HG03039 (cell line): ENCODE results near the gene RHOT1.
"Not testable (repeated sequence)": the region's sequence is repeated elsewhere in the genome, so short reads cannot be mapped to it uniquely, and the experiment has no call there.

Source experiments
- ATAC-seq: cut with Tn5 transposase; IDR thresholded peaks from one replicate; pipeline ENCODE4 v1.9.1; 2021; ENCODE audit warnings: mild to moderate bottlenecking, moderate library complexity; ENCODE audit not compliant: unreplicated experiment

RHOT1 gene

GRCh38 chr17:32123782-32124181, 18.5 kb upstream of the RHOT1 start:
- ATAC-seq = no peak

- ATAC-seq = no peak
Observed at GRCh38 chr17:32124985-32125847, 17.1 kb upstream of the RHOT1 start.

GRCh38 chr17:32125848-32126153, 16.5 kb upstream of the RHOT1 start:
- ATAC-seq = no peak

- no peak for ATAC-seq
Observed at GRCh38 chr17:32126325-32126724, 16.0 kb upstream of the RHOT1 start.

- ATAC-seq = no peak
Observed at GRCh38 chr17:32126746-32127145, 15.6 kb upstream of the RHOT1 start.

GRCh38 chr17:32127158-32127897, 15.0 kb upstream of the RHOT1 start:
- peak; percentile 53 for ATAC-seq

- not testable (repeated sequence) for ATAC-seq
Observed at GRCh38 chr17:32128470-32128869, 13.8 kb upstream of the RHOT1 start.

- not testable (repeated sequence) for ATAC-seq
Observed at GRCh38 chr17:32135497-32136117, 6.7 kb upstream of the RHOT1 start.

GRCh38 chr17:32136856-32137255, 5.4 kb upstream of the RHOT1 start:
- ATAC-seq = no peak

GRCh38 chr17:32139504-32139903, 2.8 kb upstream of the RHOT1 start:
- not testable (repeated sequence) for ATAC-seq

GRCh38 chr17:32141258-32141657, 1.0 kb upstream of the RHOT1 start:
- no peak for ATAC-seq

- ATAC-seq = no peak
Observed at GRCh38 chr17:32141679-32142037, 644 bp upstream of the RHOT1 start.

- peak; percentile 6 for ATAC-seq
Observed at GRCh38 chr17:32142857-32143526, 690 bp downstream of the RHOT1 start.

- ATAC-seq = no peak
Observed at GRCh38 chr17:32143527-32143870, 1.2 kb downstream of the RHOT1 start.

GRCh38 chr17:32144442-32144841, 2.1 kb downstream of the RHOT1 start:
- ATAC-seq = not testable (repeated sequence)

- no peak for ATAC-seq
Observed at GRCh38 chr17:32148351-32148750, 6.0 kb downstream of the RHOT1 start.

- no peak for ATAC-seq
Observed at GRCh38 chr17:32150358-32150757, 8.1 kb downstream of the RHOT1 start.

GRCh38 chr17:32152130-32152529, 9.8 kb downstream of the RHOT1 start:
- ATAC-seq = no peak

GRCh38 chr17:32155896-32156295, 13.6 kb downstream of the RHOT1 start:
- no peak for ATAC-seq

- no peak for ATAC-seq
Observed at GRCh38 chr17:32156656-32157055, 14.4 kb downstream of the RHOT1 start.

- ATAC-seq = no peak
Observed at GRCh38 chr17:32157225-32157624, 14.9 kb downstream of the RHOT1 start.
